GM23338 (cell line): ENCODE results near the gene DGKB. TPM values are rescaled to one million over a fixed set of nuclear protein-coding genes. Genes with fewer than 3 reads are reported as not detected.

Experiments
- CREB1 ChIP-seq: fragments of 250-450 bp; sonication (Bioruptor Pico); IDR thresholded peaks from 2 replicates; pipeline ENCODE4 v1.5.0; 2020; ENCODE audit warnings: low read depth, mild to moderate bottlenecking, moderate library complexity
- CTCF ChIP-seq, 2 experiments: fragments of 200-600 bp in 1 of 2; sonication (generic) in 1 of 2; conservative IDR thresholded peaks; 2 replicates each; pipeline versions ENCODE4 v1.5.1 to v1.6.1; 2016 to 2017; ENCODE audit warnings: antibody characterized with exemption in 2 of 2, low read depth in 2 of 2, mild to moderate bottlenecking in 2 of 2, moderate library complexity in 1 of 2
- ETS1 ChIP-seq: IDR thresholded peaks from 2 replicates; pipeline ENCODE4 v1.6.1; 2016; ENCODE audit warnings: antibody characterized with exemption
- EZH2phosphoT487 ChIP-seq: fragments of 200-600 bp; sonication (generic); IDR thresholded peaks from one replicate; pipeline ENCODE4 v1.8.1; 2018; ENCODE audit warnings: antibody characterized with exemption; ENCODE audit not compliant: unreplicated experiment
- REST ChIP-seq: IDR thresholded peaks from one replicate; pipeline ENCODE4 v1.6.1; 2018; ENCODE audit warnings: antibody characterized with exemption; ENCODE audit not compliant: unreplicated experiment
- ZNF462 ChIP-seq: fragments of 250-450 bp; sonication (Bioruptor Pico); IDR thresholded peaks from 2 replicates; pipeline ENCODE4 v1.5.0; 2020; ENCODE audit warnings: mild to moderate bottlenecking, moderate library complexity
- polyA plus RNA-seq: library from polyadenylated mRNA; unstranded; fragments of >200 nt; fragmentation: Nextera tagmentation; extraction: Ambion mirVana; gene quantifications from 2 replicates; pipeline ENCODE4 v1.2.1, GENCODE V29; 2016
- total RNA-seq: library from RNA; depleted of rRNA; stranded (reverse); fragments of >200 nt; shearing (Covaris generic); gene quantifications from 2 replicates; pipeline ENCODE4 v1.2.3, GENCODE V29; 2014

The DGKB gene
- total and polyA plus RNA-seq, 2 experiments from 2014 or later: 4.8 to 11.5 TPM

- TF ChIP-seq ZNF462 (CRISPR knock-in tag) (no peak), REST (no peak), EZH2phosphoT487 (no peak), CREB1 (CRISPR knock-in tag) (no peak), CTCF (conservative IDR thresholded peaks at IDR 0.05; ENCODE audit: low read depth in 2 of 2) (no peak), ETS1 (no peak)
Measured at GRCh38 chr7:14752301-14752700, 150.2 kb downstream of the DGKB start (continued).
